ENCODE results near the gene DCTN3.

DNA sequence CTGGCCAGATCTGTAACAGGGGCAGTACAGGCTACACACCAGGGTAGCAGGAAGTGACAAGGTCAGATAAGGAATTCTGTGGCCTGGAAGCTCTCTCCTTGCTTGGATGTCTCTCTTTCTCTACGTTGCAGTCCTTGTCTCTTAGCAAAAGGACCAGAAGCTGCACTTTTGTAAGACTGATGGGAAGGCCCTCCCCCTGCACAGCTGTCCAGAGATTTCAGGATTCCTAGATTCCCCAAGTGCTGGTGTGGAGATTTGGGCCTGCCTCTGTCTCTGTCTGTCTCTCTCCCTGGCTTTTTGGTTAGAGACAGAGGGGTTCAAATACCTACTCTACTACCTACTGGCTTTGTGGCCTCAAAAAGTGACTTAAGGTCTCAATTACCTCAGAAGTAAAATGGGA, 20.7 kb downstream of the DCTN3 start:
- TF ChIP-seq, protein P1, sequence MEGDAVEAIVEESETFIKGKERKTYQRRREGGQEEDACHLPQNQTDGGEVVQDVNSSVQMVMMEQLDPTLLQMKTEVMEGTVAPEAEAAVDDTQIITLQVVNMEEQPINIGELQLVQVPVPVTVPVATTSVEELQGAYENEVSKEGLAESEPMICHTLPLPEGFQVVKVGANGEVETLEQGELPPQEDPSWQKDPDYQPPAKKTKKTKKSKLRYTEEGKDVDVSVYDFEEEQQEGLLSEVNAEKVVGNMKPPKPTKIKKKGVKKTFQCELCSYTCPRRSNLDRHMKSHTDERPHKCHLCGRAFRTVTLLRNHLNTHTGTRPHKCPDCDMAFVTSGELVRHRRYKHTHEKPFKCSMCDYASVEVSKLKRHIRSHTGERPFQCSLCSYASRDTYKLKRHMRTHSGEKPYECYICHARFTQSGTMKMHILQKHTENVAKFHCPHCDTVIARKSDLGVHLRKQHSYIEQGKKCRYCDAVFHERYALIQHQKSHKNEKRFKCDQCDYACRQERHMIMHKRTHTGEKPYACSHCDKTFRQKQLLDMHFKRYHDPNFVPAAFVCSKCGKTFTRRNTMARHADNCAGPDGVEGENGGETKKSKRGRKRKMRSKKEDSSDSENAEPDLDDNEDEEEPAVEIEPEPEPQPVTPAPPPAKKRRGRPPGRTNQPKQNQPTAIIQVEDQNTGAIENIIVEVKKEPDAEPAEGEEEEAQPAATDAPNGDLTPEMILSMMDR (IDR thresholded peaks at IDR 0.05), result no peak
- TF ChIP-seq, protein P2, sequence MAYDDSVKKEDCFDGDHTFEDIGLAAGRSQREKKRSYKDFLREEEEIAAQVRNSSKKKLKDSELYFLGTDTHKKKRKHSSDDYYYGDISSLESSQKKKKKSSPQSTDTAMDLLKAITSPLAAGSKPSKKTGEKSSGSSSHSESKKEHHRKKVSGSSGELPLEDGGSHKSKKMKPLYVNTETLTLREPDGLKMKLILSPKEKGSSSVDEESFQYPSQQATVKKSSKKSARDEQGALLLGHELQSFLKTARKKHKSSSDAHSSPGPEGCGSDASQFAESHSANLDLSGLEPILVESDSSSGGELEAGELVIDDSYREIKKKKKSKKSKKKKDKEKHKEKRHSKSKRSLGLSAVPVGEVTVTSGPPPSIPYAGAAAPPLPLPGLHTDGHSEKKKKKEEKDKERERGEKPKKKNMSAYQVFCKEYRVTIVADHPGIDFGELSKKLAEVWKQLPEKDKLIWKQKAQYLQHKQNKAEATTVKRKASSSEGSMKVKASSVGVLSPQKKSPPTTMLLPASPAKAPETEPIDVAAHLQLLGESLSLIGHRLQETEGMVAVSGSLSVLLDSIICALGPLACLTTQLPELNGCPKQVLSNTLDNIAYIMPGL (CRISPR knock-in tag; IDR thresholded peaks at IDR 0.05), result no peak
- no peak for TF ChIP-seq CREB1 (CRISPR knock-in tag; IDR thresholded peaks at IDR 0.05)
- TF ChIP-seq, protein P3, sequence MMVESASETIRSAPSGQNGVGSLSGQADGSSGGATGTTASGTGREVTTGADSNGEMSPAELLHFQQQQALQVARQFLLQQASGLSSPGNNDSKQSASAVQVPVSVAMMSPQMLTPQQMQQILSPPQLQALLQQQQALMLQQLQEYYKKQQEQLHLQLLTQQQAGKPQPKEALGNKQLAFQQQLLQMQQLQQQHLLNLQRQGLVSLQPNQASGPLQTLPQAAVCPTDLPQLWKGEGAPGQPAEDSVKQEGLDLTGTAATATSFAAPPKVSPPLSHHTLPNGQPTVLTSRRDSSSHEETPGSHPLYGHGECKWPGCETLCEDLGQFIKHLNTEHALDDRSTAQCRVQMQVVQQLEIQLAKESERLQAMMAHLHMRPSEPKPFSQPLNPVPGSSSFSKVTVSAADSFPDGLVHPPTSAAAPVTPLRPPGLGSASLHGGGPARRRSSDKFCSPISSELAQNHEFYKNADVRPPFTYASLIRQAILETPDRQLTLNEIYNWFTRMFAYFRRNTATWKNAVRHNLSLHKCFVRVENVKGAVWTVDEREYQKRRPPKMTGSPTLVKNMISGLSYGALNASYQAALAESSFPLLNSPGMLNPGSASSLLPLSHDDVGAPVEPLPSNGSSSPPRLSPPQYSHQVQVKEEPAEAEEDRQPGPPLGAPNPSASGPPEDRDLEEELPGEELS (CRISPR knock-in tag; IDR thresholded peaks at IDR 0.05), result no peak
- no peak for TF ChIP-seq NFE2L1 (CRISPR knock-in tag; IDR thresholded peaks at IDR 0.05)
- no peak for TF ChIP-seq SP1 (CRISPR knock-in tag; conservative IDR thresholded peaks at IDR 0.05)
- no peak for TF ChIP-seq IRF2 (CRISPR knock-in tag; IDR thresholded peaks at IDR 0.05; ENCODE audit: borderline replicate concordance, low read depth)
